Stomach (tissue), 9 donors: ENCODE data around the gene RBM41. TPM values are rescaled to one million over a fixed set of nuclear protein-coding genes. Genes with fewer than 3 reads are reported as not detected.

Experiments used
- DNase-seq, 2 donors: peaks; one replicate each; pipeline versions ENCODE4 v3.0.0 to v3.0.0-alpha.2; 2013 to 2019
- H3K27ac ChIP-seq, 5 donors: fragments of 200-600 bp in 4 of 5; sonication (generic) in 4 of 5; one replicate each; pipeline ENCODE4 v1.5.1; 2013 to 2019; ENCODE audit warnings: mild to moderate bottlenecking in 1 of 5, moderate library complexity in 1 of 5
- H3K27me3 ChIP-seq, 3 donors: fragments of 200-600 bp; sonication (generic); one replicate each; pipeline ENCODE4 v1.5.1; 2017 to 2019; ENCODE audit warnings: mixed run types in 1 of 3
- H3K36me3 ChIP-seq, 4 donors: fragments of 200-600 bp; sonication (generic); 1 replicate in 3 of 4; 2 replicates in 1 of 4; pipeline ENCODE4 v1.5.1; 2016 to 2019
- H3K4me1 ChIP-seq, 4 donors: fragments of 200-600 bp; sonication (generic); one replicate each; pipeline ENCODE4 v1.5.1; 2016 to 2019
- H3K4me3 ChIP-seq, 4 donors: fragments of 200-600 bp; sonication (generic) in 3 of 4; one replicate each; pipeline ENCODE4 v1.5.1; 2016 to 2019; ENCODE audit warnings: mild to moderate bottlenecking in 1 of 4
- H3K9me3 ChIP-seq, 4 donors: fragments of 200-600 bp; sonication (generic); one replicate each; pipeline ENCODE4 v1.5.1; 2016 to 2019
- EP300 ChIP-seq: sonication (generic); formaldehyde crosslinking; IDR thresholded peaks from one replicate; pipeline ENCODE4 v1.6.1; 2017; ENCODE audit warnings: antibody characterized with exemption
- POLR2A ChIP-seq, 4 donors: fragments of 450-650 bp; IDR thresholded peaks; one replicate each; pipeline ENCODE4 v1.6.1; 2016; ENCODE audit warnings: antibody characterized with exemption in 4 of 4, control low read depth in 2 of 4, mild to moderate bottlenecking in 1 of 4, moderate library complexity in 1 of 4
- POLR2AphosphoS5 ChIP-seq, 3 donors: sonication (generic); formaldehyde crosslinking; IDR thresholded peaks; one replicate each; pipeline ENCODE4 v1.6.1; 2016; ENCODE audit warnings: antibody characterized with exemption in 3 of 3
- WGBS, 5 donors: extraction: QIAGEN DNeasy Blood & Tissue Kit in 3 of 5; methylation state at CpG; one replicate each; pipeline versions ENCODE4 v1.1.5 to v1.1.7; 2013 to 2018; 5-methylcytosine and 5-hydroxymethylcytosine counted together
- intact Hi-C: fragments of 100-400 bp; cut with DNase I; formaldehyde crosslinking; loops from one replicate; pipeline ENCODE4 v1.15.1; 2023; ENCODE audit warnings: low total_unique reads
- polyA plus RNA-seq, 3 donors: library from polyadenylated mRNA; stranded (reverse); fragments of 200-250 nt; gene quantifications; one replicate each; pipeline ENCODE4 v1.2.3, GENCODE V29; 2013
- total RNA-seq, 5 donors: library from RNA; depleted of rRNA; stranded (reverse); fragments of >200 nt; gene quantifications; one replicate each; pipeline versions ENCODE4 v1.1.0 to v1.2.3, GENCODE V29; 2014 to 2016
- TF ChIP-seq, protein P1 (sequence below), 7 experiments: fragments of 450-650 bp in 4 of 7; fragments of 200-600 bp in 3 of 7; sonication (generic) in 3 of 7; IDR thresholded peaks; one replicate each; pipeline ENCODE4 v1.5.1; 2016 to 2019; ENCODE audit warnings: antibody characterized with exemption in 7 of 7, control low read depth in 2 of 7, mild to moderate bottlenecking in 1 of 7
- donor health status: healthy with polysubstance abuse.
- donor health status: Bipolar disorder and iron deficiency.
- donor health status: healthy.

RBM41 gene
- total and polyA plus RNA-seq, 8 donors, result 3.3 to 77.6 (median 10.6) TPM

DNA sequence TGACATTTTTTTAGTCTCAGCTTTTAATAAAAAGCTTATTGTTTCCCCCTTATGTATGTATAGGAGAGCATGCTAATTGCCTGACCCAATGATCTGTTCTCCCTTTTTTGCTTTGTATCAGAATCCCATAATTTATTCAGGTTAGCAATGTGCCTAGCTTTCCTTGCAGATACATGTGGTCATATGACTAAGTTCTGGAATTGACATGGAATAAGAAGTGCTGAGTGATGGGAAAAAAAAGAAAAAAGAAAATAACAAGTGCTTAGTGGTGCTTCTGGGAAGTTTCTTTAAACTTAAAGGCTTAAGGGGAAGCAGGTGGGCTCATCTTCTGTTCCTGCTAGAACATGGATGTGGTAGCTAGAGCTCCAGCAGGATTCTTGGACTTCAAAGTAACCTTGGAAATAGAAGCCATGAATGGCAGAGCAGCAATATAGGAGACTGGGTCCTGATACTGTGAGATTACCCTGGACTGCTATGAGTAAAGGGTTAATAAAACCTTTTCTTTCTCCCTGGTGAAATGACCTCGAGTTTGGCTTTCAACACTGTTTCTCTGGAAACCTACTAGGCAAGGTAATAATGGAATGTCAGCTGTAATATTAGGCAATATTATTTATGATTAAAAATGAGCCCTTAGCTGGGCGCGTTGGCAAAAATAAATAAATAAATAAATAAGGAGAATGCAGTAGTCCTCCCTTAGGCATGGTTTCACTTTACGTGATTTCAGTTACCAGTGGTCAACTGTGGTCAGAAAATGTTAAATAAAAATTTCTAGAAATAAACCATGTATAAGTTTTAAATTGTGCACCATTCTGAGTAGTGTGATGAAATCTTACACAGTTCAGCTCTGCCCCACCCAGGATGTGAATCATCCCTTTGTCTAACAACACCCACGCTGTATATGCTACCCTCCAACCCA lies 16.7 kb upstream of the RBM41 start:
- Histone ChIP-seq H3K27ac (no peak overlapping the region), H3K4me1 (no peaks in the 10 kb centered on the region), H3K4me3 (no peak overlapping the region), H3K36me3 (no peaks in the 10 kb centered on the region), H3K9me3 (peaks cover 0 to 4% (median 0%) of the 10 kb centered on the region in 4 donors), H3K27me3 (no peaks in the 10 kb centered on the region)
- intact Hi-C loops, result no loop called here
- TF ChIP-seq POLR2AphosphoS5 (IDR thresholded peaks at IDR 0.05), result no peak
- TF ChIP-seq, protein P1, sequence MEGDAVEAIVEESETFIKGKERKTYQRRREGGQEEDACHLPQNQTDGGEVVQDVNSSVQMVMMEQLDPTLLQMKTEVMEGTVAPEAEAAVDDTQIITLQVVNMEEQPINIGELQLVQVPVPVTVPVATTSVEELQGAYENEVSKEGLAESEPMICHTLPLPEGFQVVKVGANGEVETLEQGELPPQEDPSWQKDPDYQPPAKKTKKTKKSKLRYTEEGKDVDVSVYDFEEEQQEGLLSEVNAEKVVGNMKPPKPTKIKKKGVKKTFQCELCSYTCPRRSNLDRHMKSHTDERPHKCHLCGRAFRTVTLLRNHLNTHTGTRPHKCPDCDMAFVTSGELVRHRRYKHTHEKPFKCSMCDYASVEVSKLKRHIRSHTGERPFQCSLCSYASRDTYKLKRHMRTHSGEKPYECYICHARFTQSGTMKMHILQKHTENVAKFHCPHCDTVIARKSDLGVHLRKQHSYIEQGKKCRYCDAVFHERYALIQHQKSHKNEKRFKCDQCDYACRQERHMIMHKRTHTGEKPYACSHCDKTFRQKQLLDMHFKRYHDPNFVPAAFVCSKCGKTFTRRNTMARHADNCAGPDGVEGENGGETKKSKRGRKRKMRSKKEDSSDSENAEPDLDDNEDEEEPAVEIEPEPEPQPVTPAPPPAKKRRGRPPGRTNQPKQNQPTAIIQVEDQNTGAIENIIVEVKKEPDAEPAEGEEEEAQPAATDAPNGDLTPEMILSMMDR (IDR thresholded peaks at IDR 0.05), result no peak
- TF ChIP-seq POLR2A (IDR thresholded peaks at IDR 0.05), result no peak
- TF ChIP-seq EP300, result no peak
- DNase-seq, result peak in 1 of 2 donors; percentile 10
- 53 to 65% (median 63%) methylated on average over 5 of the region's 5 CpGs for WGBS, 5 donors

GRCh38 chrX:107123750-107124149 lies 5.1 kb upstream of the RBM41 start:
- TF ChIP-seq, protein P1 (IDR thresholded peaks at IDR 0.05), result no peak
- TF ChIP-seq POLR2AphosphoS5 (IDR thresholded peaks at IDR 0.05) (no peak), EP300 (no peak), POLR2A (IDR thresholded peaks at IDR 0.05) (no peak)
- Histone ChIP-seq H3K9me3 (no peaks in the 10 kb centered on the region), H3K36me3 (no peaks in the 10 kb centered on the region), H3K27me3 (peaks cover 0 to 3% (median 0%) of the 10 kb centered on the region in 3 donors), H3K4me1 (no peaks in the 10 kb centered on the region), H3K4me3 (no peak overlapping the region), H3K27ac (no peak overlapping the region)
- DNase-seq, result no peak
- intact Hi-C loops, result no loop called here

DNA sequence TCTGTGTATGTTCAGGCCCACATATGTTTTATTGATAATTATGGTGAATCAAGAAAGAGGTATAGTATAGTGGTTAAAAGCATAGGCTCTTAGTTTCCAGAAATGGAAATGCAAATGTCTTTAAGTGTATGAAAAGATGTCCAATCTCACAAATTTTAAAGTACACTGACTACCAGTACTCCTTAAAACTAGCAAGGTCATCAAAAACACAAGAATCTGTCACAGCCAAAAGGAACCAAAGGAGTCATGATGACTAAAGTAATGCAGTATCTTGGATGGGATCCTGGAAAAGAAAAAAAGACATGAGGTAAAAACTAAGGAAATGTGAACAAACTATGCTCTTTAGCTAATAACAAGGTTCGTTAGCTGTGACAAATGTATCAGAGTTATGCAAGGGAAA lies 661 bp upstream of the RBM41 start:
- Histone ChIP-seq H3K4me3 (peak overlapping the region; percentile 49 to 75 (median 64)), H3K9me3 (no peaks in the 10 kb centered on the region), H3K27me3 (peaks cover 0 to 3% (median 0%) of the 10 kb centered on the region in 3 donors), H3K27ac (peak overlapping the region in 1 of 5 donors; percentile 85), H3K36me3 (peaks cover 10 to 22% (median 21%) of the 10 kb centered on the region in 4 donors), H3K4me1 (no peaks in the 10 kb centered on the region)
- no peak for DNase-seq
- TF ChIP-seq EP300 (no peak), POLR2AphosphoS5 (IDR thresholded peaks at IDR 0.05) (no peak), POLR2A (IDR thresholded peaks at IDR 0.05) (no peak)
- TF ChIP-seq, protein P1 (IDR thresholded peaks at IDR 0.05), result no peak
- WGBS, 5 donors, result 74 to 100% (median 96%) methylated on average over 1 of the region's 1 CpG
- intact Hi-C loops, result no loop called here

- Histone ChIP-seq H3K4me3 (peak overlapping the region; percentile 49 to 75 (median 64)), H3K27me3 (peaks cover 0 to 3% (median 0%) of the 10 kb centered on the region in 3 donors), H3K9me3 (no peaks in the 10 kb centered on the region), H3K4me1 (no peaks in the 10 kb centered on the region), H3K36me3 (peaks cover 10 to 35% (median 33%) of the 10 kb centered on the region in 4 donors), H3K27ac (peak overlapping the region; percentile 45 to 85 (median 68))
- WGBS, 5 donors, result 0 to 52% (median 7%) methylated on average over 5 to 8 of the region's 8 CpGs
- DNase-seq, result no peak
- intact Hi-C loops, result no loop called here
- TF ChIP-seq POLR2A (IDR thresholded peaks at IDR 0.05), result no peak
- no peak for TF ChIP-seq POLR2AphosphoS5 (IDR thresholded peaks at IDR 0.05)
- TF ChIP-seq, protein P1 (IDR thresholded peaks at IDR 0.05), result no peak
- no peak for TF ChIP-seq EP300
Observed at GRCh38 chrX:107117993-107118321, 665 bp downstream of the RBM41 start.
